GM23338 (cell line): Measurements from ENCODE around the gene HDHD5. TPM values are rescaled to one million over a fixed set of nuclear protein-coding genes. Genes with fewer than 3 reads are reported as not detected.

Experiments used
- ATAC-seq: fragments of 200-7000 bp; cut with Tn5 transposase; 3 replicates; pipeline ENCODE4 v1.9.1; 2020
- DNase-seq: peaks from one replicate; pipeline ENCODE4 v3.0.0-alpha.2; 2015; ENCODE audit warnings: low spot score
- H2AFZ ChIP-seq: fragments of 200-600 bp; sonication (generic); 2 replicates; pipeline ENCODE4 v1.8.0; 2016; ENCODE audit warnings: antibody characterized with exemption, mild to moderate bottlenecking, moderate library complexity
- H3F3A ChIP-seq: fragments of 200-600 bp; sonication (generic); replicated peaks from 2 replicates; pipeline ENCODE4 v1.8.0; 2017; ENCODE audit warnings: antibody characterized with exemption, mixed run types, low read depth
- H3K27ac ChIP-seq: fragments of 200-600 bp; sonication (generic); 2 replicates; pipeline ENCODE4 v1.6.1; 2016; ENCODE audit warnings: low read depth
- H3K27me3 ChIP-seq: fragments of 200-600 bp; sonication (generic); 2 replicates; pipeline ENCODE4 v1.8.0; 2016; ENCODE audit warnings: mild to moderate bottlenecking, mixed run types, moderate library complexity; ENCODE audit not compliant: insufficient read depth
- H3K36me3 ChIP-seq: fragments of 200-600 bp; sonication (generic); 2 replicates; pipeline ENCODE4 v1.8.0; 2016; ENCODE audit warnings: mild to moderate bottlenecking; ENCODE audit not compliant: insufficient read depth
- H3K4me1 ChIP-seq: fragments of 200-600 bp; sonication (generic); 2 replicates; pipeline ENCODE4 v1.8.0; 2016; ENCODE audit warnings: mild to moderate bottlenecking, moderate library complexity; ENCODE audit not compliant: insufficient read depth
- H3K4me2 ChIP-seq: fragments of 200-600 bp; sonication (generic); 2 replicates; pipeline ENCODE4 v1.7.1; 2017; ENCODE audit warnings: mixed run types
- H3K4me3 ChIP-seq: fragments of 200-600 bp; sonication (generic); 2 replicates; pipeline ENCODE4 v1.6.1; 2016; ENCODE audit warnings: mixed run types
- H3K79me2 ChIP-seq: fragments of 200-600 bp; sonication (generic); replicated peaks from 2 replicates; pipeline ENCODE4 v1.8.0; 2017; ENCODE audit warnings: mild to moderate bottlenecking; ENCODE audit not compliant: insufficient read depth
- H3K9me2 ChIP-seq: fragments of 200-600 bp; sonication (generic); 2 replicates; pipeline ENCODE4 v1.8.0; 2017; ENCODE audit not compliant: insufficient read depth
- H4K20me1 ChIP-seq: fragments of 200-600 bp; sonication (generic); replicated peaks from 2 replicates; pipeline ENCODE4 v1.8.0; 2017; ENCODE audit warnings: mild to moderate bottlenecking; ENCODE audit not compliant: insufficient read depth
- H3K27ac Mint-ChIP-seq: 2 replicates; pipeline ENCODE4 v1.8.0; 2020; ENCODE audit warnings: inconsistent platforms, mild to moderate bottlenecking, moderate library complexity, mixed read lengths
- H3K27me3 Mint-ChIP-seq: 3 replicates; pipeline ENCODE4 v1.8.0; 2022; ENCODE audit warnings: low read depth, mild to moderate bottlenecking, moderate library complexity, mixed read lengths, inconsistent platforms; ENCODE audit not compliant: insufficient read depth, poor library complexity
- H3K36me3 Mint-ChIP-seq: 3 replicates; pipeline ENCODE4 v1.8.0; 2021; ENCODE audit warnings: low read depth, mild to moderate bottlenecking, inconsistent platforms, moderate library complexity, mixed read lengths
- H3K4me1 Mint-ChIP-seq: 3 replicates; pipeline ENCODE4 v1.8.0; 2020; ENCODE audit warnings: mild to moderate bottlenecking, inconsistent platforms, mixed read lengths
- H3K4me3 Mint-ChIP-seq: 3 replicates; pipeline ENCODE4 v1.8.0; 2021; ENCODE audit warnings: moderate library complexity, mild to moderate bottlenecking, inconsistent platforms, mixed read lengths
- H3K9me3 Mint-ChIP-seq: 3 replicates; pipeline ENCODE4 v1.8.0; 2020; ENCODE audit warnings: moderate library complexity, mild to moderate bottlenecking, inconsistent platforms, mixed read lengths
- CREB1 ChIP-seq: fragments of 250-450 bp; sonication (Bioruptor Pico); IDR thresholded peaks from 2 replicates; pipeline ENCODE4 v1.5.0; 2020; ENCODE audit warnings: low read depth, mild to moderate bottlenecking, moderate library complexity
- EZH2 ChIP-seq: fragments of 200-600 bp; sonication (generic); IDR thresholded peaks from one replicate; pipeline ENCODE4 v1.8.0; 2017; ENCODE audit warnings: antibody characterized with exemption, mild to moderate bottlenecking, low read depth; ENCODE audit not compliant: unreplicated experiment
- POLR2AphosphoS5 ChIP-seq: IDR thresholded peaks from 2 replicates; pipeline ENCODE4 v1.6.1; 2016; ENCODE audit warnings: antibody characterized with exemption, low read depth
- STAT1 ChIP-seq: IDR thresholded peaks from one replicate; pipeline ENCODE4 v1.6.1; 2016; ENCODE audit warnings: antibody characterized with exemption; ENCODE audit not compliant: unreplicated experiment
- ZNF331 ChIP-seq: fragments of 250-450 bp; sonication (Bioruptor Pico); IDR thresholded peaks from 2 replicates; pipeline ENCODE4 v1.5.0; 2020; ENCODE audit warnings: low read depth, mild to moderate bottlenecking, moderate library complexity
- polyA plus RNA-seq: library from polyadenylated mRNA; unstranded; fragments of >200 nt; fragmentation: Nextera tagmentation; extraction: Ambion mirVana; gene quantifications from 2 replicates; pipeline ENCODE4 v1.2.1, GENCODE V29; 2016
- total RNA-seq: library from RNA; depleted of rRNA; stranded (reverse); fragments of >200 nt; shearing (Covaris generic); gene quantifications from 2 replicates; pipeline ENCODE4 v1.2.3, GENCODE V29; 2014
- TF ChIP-seq, protein P1 (sequence below): fragments of 250-450 bp; sonication (Bioruptor Pico); IDR thresholded peaks from 2 replicates; pipeline ENCODE4 v1.5.0; 2020; ENCODE audit warnings: mild to moderate bottlenecking, moderate library complexity
- TF ChIP-seq, protein P2 (sequence below): IDR thresholded peaks from one replicate; pipeline ENCODE4 v1.6.1; 2018; ENCODE audit warnings: antibody characterized with exemption; ENCODE audit not compliant: unreplicated experiment

The HDHD5 gene
- total and polyA plus RNA-seq, 2 experiments from 2014 or later = 70.0 to 116 TPM

DNA sequence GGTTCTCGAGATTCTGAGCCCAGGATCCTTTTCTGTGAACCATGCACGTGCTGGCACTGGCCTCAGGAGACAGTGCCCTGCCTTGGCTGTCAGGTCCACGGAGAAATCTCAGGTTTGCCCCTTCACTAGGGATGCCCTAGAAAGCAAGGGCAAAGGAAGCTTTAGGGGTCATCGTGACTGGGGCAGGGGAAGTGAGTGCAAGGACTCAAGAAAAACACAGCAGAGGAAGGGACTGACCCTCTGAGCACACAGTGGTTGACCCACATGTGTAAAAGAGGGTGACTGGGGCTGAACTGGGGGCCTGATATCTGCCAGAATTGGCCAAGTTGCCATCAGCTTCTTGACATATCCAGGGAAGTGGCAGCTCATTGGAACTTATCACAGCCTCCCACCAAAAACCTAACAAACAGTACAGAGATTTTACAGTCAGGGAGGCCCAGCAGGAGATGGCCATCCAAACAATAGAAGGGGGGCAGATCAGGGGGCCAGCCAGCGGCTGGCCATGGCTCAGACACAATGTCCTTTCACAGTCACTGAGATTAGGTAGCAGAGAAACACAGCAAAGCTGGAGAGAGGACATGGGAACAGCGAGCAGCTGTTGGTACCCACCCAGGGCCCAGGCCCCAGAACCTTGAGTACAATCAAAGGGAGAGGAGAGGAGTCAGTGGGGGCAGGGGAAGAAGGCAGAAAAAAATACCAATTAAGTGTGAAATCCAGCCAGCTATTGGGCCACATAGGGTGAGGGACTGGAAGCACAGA lies 42.3 kb downstream of the HDHD5 start (continued):
- TF ChIP-seq, protein P1, sequence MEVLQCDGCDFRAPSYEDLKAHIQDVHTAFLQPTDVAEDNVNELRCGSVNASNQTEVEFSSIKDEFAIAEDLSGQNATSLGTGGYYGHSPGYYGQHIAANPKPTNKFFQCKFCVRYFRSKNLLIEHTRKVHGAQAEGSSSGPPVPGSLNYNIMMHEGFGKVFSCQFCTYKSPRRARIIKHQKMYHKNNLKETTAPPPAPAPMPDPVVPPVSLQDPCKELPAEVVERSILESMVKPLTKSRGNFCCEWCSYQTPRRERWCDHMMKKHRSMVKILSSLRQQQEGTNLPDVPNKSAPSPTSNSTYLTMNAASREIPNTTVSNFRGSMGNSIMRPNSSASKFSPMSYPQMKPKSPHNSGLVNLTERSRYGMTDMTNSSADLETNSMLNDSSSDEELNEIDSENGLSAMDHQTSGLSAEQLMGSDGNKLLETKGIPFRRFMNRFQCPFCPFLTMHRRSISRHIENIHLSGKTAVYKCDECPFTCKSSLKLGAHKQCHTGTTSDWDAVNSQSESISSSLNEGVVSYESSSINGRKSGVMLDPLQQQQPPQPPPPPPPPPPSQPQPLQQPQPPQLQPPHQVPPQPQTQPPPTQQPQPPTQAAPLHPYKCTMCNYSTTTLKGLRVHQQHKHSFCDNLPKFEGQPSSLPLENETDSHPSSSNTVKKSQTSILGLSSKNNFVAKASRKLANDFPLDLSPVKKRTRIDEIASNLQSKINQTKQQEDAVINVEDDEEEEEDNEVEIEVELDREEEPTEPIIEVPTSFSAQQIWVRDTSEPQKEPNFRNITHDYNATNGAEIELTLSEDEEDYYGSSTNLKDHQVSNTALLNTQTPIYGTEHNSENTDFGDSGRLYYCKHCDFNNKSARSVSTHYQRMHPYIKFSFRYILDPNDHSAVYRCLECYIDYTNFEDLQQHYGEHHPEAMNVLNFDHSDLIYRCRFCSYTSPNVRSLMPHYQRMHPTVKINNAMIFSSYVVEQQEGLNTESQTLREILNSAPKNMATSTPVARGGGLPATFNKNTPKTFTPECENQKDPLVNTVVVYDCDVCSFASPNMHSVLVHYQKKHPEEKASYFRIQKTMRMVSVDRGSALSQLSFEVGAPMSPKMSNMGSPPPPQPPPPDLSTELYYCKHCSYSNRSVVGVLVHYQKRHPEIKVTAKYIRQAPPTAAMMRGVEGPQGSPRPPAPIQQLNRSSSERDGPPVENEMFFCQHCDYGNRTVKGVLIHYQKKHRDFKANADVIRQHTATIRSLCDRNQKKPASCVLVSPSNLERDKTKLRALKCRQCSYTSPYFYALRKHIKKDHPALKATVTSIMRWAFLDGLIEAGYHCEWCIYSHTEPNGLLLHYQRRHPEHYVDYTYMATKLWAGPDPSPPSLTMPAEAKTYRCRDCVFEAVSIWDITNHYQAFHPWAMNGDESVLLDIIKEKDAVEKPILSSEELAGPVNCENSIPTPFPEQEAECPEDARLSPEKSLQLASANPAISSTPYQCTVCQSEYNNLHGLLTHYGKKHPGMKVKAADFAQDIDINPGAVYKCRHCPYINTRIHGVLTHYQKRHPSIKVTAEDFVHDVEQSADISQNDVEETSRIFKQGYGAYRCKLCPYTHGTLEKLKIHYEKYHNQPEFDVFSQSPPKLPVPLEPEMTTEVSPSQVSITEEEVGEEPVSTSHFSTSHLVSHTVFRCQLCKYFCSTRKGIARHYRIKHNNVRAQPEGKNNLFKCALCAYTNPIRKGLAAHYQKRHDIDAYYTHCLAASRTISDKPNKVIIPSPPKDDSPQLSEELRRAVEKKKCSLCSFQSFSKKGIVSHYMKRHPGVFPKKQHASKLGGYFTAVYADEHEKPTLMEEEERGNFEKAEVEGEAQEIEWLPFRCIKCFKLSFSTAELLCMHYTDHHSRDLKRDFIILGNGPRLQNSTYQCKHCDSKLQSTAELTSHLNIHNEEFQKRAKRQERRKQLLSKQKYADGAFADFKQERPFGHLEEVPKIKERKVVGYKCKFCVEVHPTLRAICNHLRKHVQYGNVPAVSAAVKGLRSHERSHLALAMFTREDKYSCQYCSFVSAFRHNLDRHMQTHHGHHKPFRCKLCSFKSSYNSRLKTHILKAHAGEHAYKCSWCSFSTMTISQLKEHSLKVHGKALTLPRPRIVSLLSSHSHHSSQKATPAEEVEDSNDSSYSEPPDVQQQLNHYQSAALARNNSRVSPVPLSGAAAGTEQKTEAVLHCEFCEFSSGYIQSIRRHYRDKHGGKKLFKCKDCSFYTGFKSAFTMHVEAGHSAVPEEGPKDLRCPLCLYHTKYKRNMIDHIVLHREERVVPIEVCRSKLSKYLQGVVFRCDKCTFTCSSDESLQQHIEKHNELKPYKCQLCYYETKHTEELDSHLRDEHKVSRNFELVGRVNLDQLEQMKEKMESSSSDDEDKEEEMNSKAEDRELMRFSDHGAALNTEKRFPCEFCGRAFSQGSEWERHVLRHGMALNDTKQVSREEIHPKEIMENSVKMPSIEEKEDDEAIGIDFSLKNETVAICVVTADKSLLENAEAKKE (CRISPR knock-in tag) = no peak

DNA sequence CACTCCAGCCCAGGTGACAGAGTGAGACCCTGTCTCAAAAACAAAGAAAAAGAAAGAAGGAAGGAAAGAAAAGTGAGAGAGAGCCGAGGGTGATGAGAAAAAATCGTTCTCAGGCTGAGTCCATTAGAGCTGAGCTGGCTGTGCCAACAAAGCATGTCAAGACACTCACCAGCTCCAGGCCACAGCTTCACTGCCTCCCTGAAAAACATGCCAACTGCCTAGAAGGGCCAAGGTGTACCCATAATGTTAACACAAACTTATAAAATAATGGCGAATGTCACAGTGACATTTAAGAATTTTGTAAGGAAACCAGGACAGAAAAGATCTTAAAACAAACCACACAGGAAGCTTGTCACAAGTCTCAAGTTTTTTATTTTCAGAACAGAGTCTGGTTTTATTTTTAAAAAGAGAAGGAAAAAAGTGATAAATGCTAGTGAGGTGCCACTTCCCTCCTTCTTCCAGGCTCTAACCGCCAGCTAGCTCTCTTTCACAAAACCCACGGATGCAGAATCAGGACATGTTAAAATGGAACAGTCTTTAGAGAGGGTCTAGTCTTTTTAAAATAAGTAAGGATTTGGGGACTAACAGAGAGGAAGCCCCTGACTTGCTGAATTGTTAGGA lies 43.0 kb downstream of the HDHD5 start:
- Histone ChIP-seq H3K4me3 (no peak overlapping the region), H3K27me3 (peaks cover 10% of the 10 kb centered on the region; the same call in 1 of the 2 replicates), H3K36me3 (no peaks in the 10 kb centered on the region), H3K9me2 (no peaks in the 10 kb centered on the region), H3K4me1 (peaks cover 16% of the 10 kb centered on the region; the same call in 1 of the 2 replicates), H3K4me2 (no peak overlapping the region), H4K20me1 (peaks cover 3% of the 10 kb centered on the region; the same call in 1 of the 2 replicates), H3K79me2 (no peaks in the 10 kb centered on the region), H2AFZ (no peak overlapping the region), H3K27ac (no peak overlapping the region), H3F3A (0 out of 2 replicates have a peak, but pooled peaks cover 7% of the 10 kb centered on the region)
- ATAC-seq = no peak
- no peaks in the 10 kb centered on the region for H3K36me3 Mint-ChIP-seq
- peaks cover 12% of the 10 kb centered on the region for H3K27me3 Mint-ChIP-seq
- no peak overlapping the region for H3K27ac Mint-ChIP-seq
- no peaks in the 10 kb centered on the region; the same call in 2 of the 3 replicates for H3K9me3 Mint-ChIP-seq
- peaks cover 30% of the 10 kb centered on the region for H3K4me1 Mint-ChIP-seq
- DNase-seq = no peak
- H3K4me3 Mint-ChIP-seq = no peak overlapping the region
- TF ChIP-seq, protein P2, sequence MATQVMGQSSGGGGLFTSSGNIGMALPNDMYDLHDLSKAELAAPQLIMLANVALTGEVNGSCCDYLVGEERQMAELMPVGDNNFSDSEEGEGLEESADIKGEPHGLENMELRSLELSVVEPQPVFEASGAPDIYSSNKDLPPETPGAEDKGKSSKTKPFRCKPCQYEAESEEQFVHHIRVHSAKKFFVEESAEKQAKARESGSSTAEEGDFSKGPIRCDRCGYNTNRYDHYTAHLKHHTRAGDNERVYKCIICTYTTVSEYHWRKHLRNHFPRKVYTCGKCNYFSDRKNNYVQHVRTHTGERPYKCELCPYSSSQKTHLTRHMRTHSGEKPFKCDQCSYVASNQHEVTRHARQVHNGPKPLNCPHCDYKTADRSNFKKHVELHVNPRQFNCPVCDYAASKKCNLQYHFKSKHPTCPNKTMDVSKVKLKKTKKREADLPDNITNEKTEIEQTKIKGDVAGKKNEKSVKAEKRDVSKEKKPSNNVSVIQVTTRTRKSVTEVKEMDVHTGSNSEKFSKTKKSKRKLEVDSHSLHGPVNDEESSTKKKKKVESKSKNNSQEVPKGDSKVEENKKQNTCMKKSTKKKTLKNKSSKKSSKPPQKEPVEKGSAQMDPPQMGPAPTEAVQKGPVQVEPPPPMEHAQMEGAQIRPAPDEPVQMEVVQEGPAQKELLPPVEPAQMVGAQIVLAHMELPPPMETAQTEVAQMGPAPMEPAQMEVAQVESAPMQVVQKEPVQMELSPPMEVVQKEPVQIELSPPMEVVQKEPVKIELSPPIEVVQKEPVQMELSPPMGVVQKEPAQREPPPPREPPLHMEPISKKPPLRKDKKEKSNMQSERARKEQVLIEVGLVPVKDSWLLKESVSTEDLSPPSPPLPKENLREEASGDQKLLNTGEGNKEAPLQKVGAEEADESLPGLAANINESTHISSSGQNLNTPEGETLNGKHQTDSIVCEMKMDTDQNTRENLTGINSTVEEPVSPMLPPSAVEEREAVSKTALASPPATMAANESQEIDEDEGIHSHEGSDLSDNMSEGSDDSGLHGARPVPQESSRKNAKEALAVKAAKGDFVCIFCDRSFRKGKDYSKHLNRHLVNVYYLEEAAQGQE = no peak
- TF ChIP-seq EZH2 (no peak), POLR2AphosphoS5 (no peak), ZNF331 (CRISPR knock-in tag) (no peak), CREB1 (CRISPR knock-in tag) (no peak), STAT1 (no peak)
